T-cell (primary cell): ENCODE results near the gene BMERB1. TPM values are rescaled to one million over a fixed set of nuclear protein-coding genes. Genes with fewer than 3 reads are reported as not detected.
A peak's percentile ranks its signal among the peaks of the same experiment; 100 is the strongest.

Experiments
- ATAC-seq, 4 experiments: fragments of 200-7000 bp in 3 of 4; fragments of 150-1000 bp in 1 of 4; cut with Tn5 transposase; replicated peaks in 1 of 4; 1 replicate in 3 of 4; 2 replicates in 1 of 4; pipeline ENCODE4 v1.10.0; 2021; ENCODE audit warnings: moderate library complexity in 3 of 4, mild to moderate bottlenecking in 2 of 4, moderate number of reproducible peaks in 1 of 4
- CTCF ChIA-PET, 2 donors: fragments of 300-600 bp; sonication (Branson Sonifier 250); formaldehyde crosslinking; loops; one replicate each; lab custom pipeline; 2022; ENCODE audit warnings: antibody characterized with exemption in 2 of 2; lab: Charles Lee
- POLR2A ChIA-PET, 2 donors: fragments of 300-600 bp; sonication (Branson Sonifier 250); formaldehyde crosslinking; loops; one replicate each; lab custom pipeline; 2022; ENCODE audit warnings: antibody characterized with exemption in 2 of 2; lab: Charles Lee
- DNase-seq, 35 experiments: peaks; one replicate each; pipeline versions ENCODE4 v3.0.0 to v3.0.0-alpha.2; 2013 to 2023
- H3K27ac ChIP-seq: one replicate; pipeline ENCODE4 v1.5.1; 2013; ENCODE audit warnings: low read length
- H3K27me3 ChIP-seq, 2 experiments: replicated peaks in 1 of 2; 1 replicate in 1 of 2; 2 replicates in 1 of 2; pipeline versions ENCODE4 v1.6.1 to v1.7.0; 2013; ENCODE audit warnings: low read length in 1 of 2, mixed read lengths in 1 of 2; ENCODE audit not compliant: control insufficient read depth in 2 of 2, insufficient read depth in 2 of 2; ENCODE audit errors: extremely low read depth in 1 of 2
- H3K36me3 ChIP-seq, 2 donors: 1 replicate in 1 of 2; 2 replicates in 1 of 2; pipeline versions ENCODE4 v1.6.1 to v1.7.0; 2013; ENCODE audit warnings: low read length in 1 of 2; ENCODE audit not compliant: control insufficient read depth in 2 of 2, insufficient read depth in 1 of 2; ENCODE audit errors: extremely low read depth in 1 of 2
- H3K4me1 ChIP-seq, 2 experiments: 1 replicate in 1 of 2; 2 replicates in 1 of 2; pipeline versions ENCODE4 v1.6.1 to v1.7.0; 2013; ENCODE audit warnings: low read length in 2 of 2, mixed read lengths in 1 of 2; ENCODE audit not compliant: insufficient read depth in 2 of 2, control insufficient read depth in 1 of 2; ENCODE audit errors: extremely low read depth in 1 of 2
- H3K4me3 ChIP-seq, 2 donors: 1 replicate in 1 of 2; 2 replicates in 1 of 2; pipeline versions ENCODE4 v1.5.1 to v1.7.0; 2013; ENCODE audit warnings: mild to moderate bottlenecking in 2 of 2, low read length in 1 of 2, moderate library complexity in 1 of 2; ENCODE audit not compliant: control insufficient read depth in 1 of 2; ENCODE audit errors: extremely low read depth in 1 of 2
- H3K9me3 ChIP-seq: 2 replicates; pipeline ENCODE4 v1.7.0; 2013
- H3K27ac Mint-ChIP-seq, 2 donors: one replicate each; pipeline ENCODE4 v1.8.0; 2020 to 2021; ENCODE audit warnings: mild to moderate bottlenecking in 2 of 2, mixed read lengths in 2 of 2
- H3K27me3 Mint-ChIP-seq, 2 donors: one replicate each; pipeline ENCODE4 v1.8.0; 2021 to 2022; ENCODE audit warnings: mixed read lengths in 2 of 2
- H3K36me3 Mint-ChIP-seq: one replicate; pipeline ENCODE4 v1.8.0; 2021; ENCODE audit warnings: mixed read lengths
- H3K4me1 Mint-ChIP-seq, 3 donors: one replicate each; pipeline ENCODE4 v1.8.0; 2020 to 2022; ENCODE audit warnings: mixed read lengths in 3 of 3, mild to moderate bottlenecking in 1 of 3
- H3K4me3 Mint-ChIP-seq, 3 donors: one replicate each; pipeline ENCODE4 v1.8.0; 2020 to 2022; ENCODE audit warnings: mild to moderate bottlenecking in 3 of 3, mixed read lengths in 3 of 3, moderate library complexity in 3 of 3
- H3K9me3 Mint-ChIP-seq, 3 donors: one replicate each; pipeline ENCODE4 v1.8.0; 2020 to 2022; ENCODE audit warnings: mixed read lengths in 3 of 3
- WGBS: methylation state at CpG from one replicate; pipeline ENCODE4 v1.1.5; 2013; ENCODE audit warnings: missing lambda C conversion rate; ENCODE audit not compliant: insufficient coverage; 5-methylcytosine and 5-hydroxymethylcytosine counted together
- total RNA-seq, 35 experiments: library from RNA in 6 of 35; stranded (reverse) in 6 of 35; fragments of 120-200 nt in 1 of 35; gene quantifications; one replicate each; pipeline versions ENCODE4 v1.2.1 to v1.2.4 and lab custom pipeline; 2013 to 2026

BMERB1 gene
- total RNA-seq, 5 donors from 2014 or later (not counting 1 experiment from before 2014, with no cell fraction given), result 2.1 to 9.6 (median 5.6) TPM

DNA sequence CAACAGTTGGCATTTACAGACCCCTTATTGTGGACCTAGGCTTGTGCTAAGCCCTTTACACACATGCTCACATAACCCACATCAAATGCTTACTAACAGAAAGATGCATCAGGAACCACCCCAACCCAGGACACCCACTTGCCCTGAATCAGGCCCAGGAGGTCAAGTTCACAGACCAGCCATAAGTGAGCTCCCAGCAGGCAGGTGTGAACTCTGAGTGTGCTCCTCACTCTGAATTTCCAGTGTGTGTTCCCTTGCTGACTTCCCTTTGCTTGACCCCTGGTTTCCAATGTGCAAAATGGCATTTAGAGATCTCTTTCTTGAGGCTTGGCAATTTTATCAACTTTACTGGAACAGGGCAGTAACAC is 87.0 kb downstream of the BMERB1 start:
- Histone ChIP-seq H3K4me1 (peaks cover 0 to 11% of the 10 kb centered on the region in 2 experiments), H3K27me3 (no peaks in the 10 kb centered on the region), H3K9me3 (no peaks in the 10 kb centered on the region), H3K27ac (no peak overlapping the region), H3K4me3 (no peak overlapping the region), H3K36me3 (no peaks in the 10 kb centered on the region)
- H3K9me3 Mint-ChIP-seq, result no peaks in the 10 kb centered on the region
- ChIA-PET CTCF (no interaction called here), POLR2A (no interaction called here)
- no peaks in the 10 kb centered on the region for H3K36me3 Mint-ChIP-seq
- ATAC-seq (no peak), DNase-seq (no peak)
- peaks cover 14 to 25% (median 18%) of the 10 kb centered on the region in 3 donors for H3K4me1 Mint-ChIP-seq
- H3K27me3 Mint-ChIP-seq, result no peaks in the 10 kb centered on the region
- no peak overlapping the region for H3K27ac Mint-ChIP-seq
- no peak overlapping the region for H3K4me3 Mint-ChIP-seq

DNA sequence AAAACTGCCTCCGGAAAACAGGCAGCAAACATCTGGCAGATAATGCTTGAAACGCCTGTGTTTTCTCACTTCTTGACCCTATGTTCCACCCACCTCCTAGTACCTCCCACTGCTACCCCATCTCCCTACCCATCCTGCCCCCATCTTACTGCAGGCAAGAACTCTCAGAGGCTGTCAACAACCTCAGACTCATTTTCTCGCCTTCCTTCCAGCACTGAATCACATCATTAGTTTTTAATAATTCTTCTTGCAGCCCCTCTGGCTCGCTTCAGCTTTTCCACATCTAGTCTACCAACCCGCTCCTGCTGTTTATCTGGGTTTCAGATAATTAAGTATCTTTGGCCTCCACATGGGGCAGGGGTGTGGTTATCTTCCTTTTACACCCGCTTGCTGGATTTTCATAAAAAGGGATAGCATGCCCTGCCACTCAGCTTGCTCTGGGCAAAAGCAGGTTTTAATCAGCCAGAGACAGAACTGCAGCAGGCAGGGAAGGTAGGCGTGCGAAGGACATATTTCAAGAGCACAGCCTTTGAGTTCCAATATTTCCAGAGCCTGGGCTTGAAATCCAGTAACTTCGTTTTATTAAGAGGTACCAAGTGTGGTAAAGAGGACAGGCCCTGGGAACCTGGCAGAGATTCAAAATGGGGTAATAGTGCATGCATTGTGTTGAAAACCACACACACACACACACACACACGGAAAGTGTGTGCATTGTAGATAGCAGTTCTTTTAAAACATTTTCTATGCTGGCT is 87.5 kb downstream of the BMERB1 start:
- ChIA-PET POLR2A (no interaction called here), CTCF (no interaction called here)
- 79% methylated on average over 4 of the region's 10 CpGs for WGBS
- no peaks in the 10 kb centered on the region for H3K27me3 ChIP-seq
- Mint-ChIP-seq H3K4me3 (no peak overlapping the region), H3K36me3 (no peaks in the 10 kb centered on the region), H3K27me3 (no peaks in the 10 kb centered on the region), H3K27ac (peak overlapping the region in 1 of 2 donors; percentile 9), H3K4me1 (peaks cover 14 to 25% (median 18%) of the 10 kb centered on the region in 3 donors), H3K9me3 (no peaks in the 10 kb centered on the region)
- ATAC-seq (no peak), DNase-seq (no peak)
- peaks cover 0 to 11% of the 10 kb centered on the region in 2 experiments for H3K4me1 ChIP-seq
- H3K27ac ChIP-seq, result no peak overlapping the region
- H3K9me3 ChIP-seq, result no peaks in the 10 kb centered on the region
- H3K36me3 ChIP-seq, result no peaks in the 10 kb centered on the region
- no peak overlapping the region for H3K4me3 ChIP-seq

DNA sequence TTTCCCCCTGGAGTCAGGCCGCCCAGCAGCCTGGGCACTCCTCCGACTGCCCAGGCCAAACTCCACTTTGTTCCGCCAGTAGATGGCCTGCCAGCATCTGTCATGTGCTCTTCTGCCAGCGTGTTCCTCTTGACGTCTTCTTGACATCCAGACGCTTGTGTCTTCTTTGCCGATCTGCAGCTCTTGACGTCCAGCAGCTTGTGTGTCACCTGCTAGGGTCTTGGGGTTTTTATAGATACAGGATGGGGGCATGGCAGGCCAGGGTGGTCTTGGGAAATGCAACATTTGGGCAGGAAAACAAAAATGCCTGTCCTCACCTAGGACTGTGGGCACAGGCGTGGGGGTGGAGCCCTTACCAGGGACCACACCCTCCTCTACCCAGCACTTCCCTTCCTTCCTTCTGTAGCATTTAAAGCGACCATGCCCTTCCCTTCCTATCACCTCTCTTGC is 88.7 kb downstream of the BMERB1 start:
- CTCF ChIA-PET, result no interaction called here
- Histone ChIP-seq H3K4me3 (no peak overlapping the region), H3K4me1 (peaks cover 0 to 11% of the 10 kb centered on the region in 2 experiments), H3K27me3 (no peaks in the 10 kb centered on the region), H3K9me3 (no peaks in the 10 kb centered on the region), H3K27ac (no peak overlapping the region), H3K36me3 (no peaks in the 10 kb centered on the region)
- H3K9me3 Mint-ChIP-seq, result no peaks in the 10 kb centered on the region
- H3K4me1 Mint-ChIP-seq, result peaks cover 14 to 25% (median 18%) of the 10 kb centered on the region in 3 donors
- ATAC-seq (peak in 3 of 4 experiments; percentile 54 to 82 (median 68)), DNase-seq (peak in 3 of 35 experiments; percentile 12 to 23 (median 13))
- peak overlapping the region; percentile 60 to 78 for H3K27ac Mint-ChIP-seq
- no peaks in the 10 kb centered on the region for H3K27me3 Mint-ChIP-seq
- WGBS, result 79% methylated on average over 10 of the region's 10 CpGs
- H3K36me3 Mint-ChIP-seq, result no peaks in the 10 kb centered on the region
- POLR2A ChIA-PET, result interaction anchor here in 1 of 2 donors (0.5 kb wide), 1 partner anchor 71 kb away, joined by 4 read pairs; no protein-coding TSS in a partner anchor
- H3K4me3 Mint-ChIP-seq, result peak overlapping the region; percentile 37 to 42 (median 39)

DNA sequence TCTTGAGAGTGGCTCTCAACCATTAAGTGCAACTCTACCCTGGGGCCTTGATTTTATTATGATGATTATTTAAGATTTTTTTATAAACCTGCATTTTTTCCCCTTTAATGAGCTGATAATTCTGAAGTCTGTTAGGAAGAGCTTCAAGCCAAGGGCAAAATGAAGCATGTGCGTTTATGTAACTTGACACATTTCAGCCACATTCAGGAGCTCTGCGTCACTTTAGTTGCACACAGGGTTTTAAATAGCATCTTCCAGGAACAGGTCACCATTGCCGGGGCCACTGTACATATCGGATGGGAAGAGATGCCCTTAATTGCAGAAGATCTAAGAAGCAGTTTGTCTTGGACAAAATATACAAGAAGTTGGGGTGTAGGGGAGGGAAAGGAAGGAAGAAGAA is 89.6 kb downstream of the BMERB1 start:
- DNase-seq, result no peak
- ATAC-seq, result no peak
- Mint-ChIP-seq H3K4me1 (peaks cover 14 to 25% (median 18%) of the 10 kb centered on the region in 3 donors), H3K9me3 (no peaks in the 10 kb centered on the region), H3K36me3 (no peaks in the 10 kb centered on the region), H3K27ac (no peak overlapping the region), H3K27me3 (no peaks in the 10 kb centered on the region), H3K4me3 (no peak overlapping the region)
- Histone ChIP-seq H3K36me3 (no peaks in the 10 kb centered on the region), H3K4me1 (peaks cover 0 to 11% of the 10 kb centered on the region in 2 experiments), H3K9me3 (no peaks in the 10 kb centered on the region), H3K27me3 (no peaks in the 10 kb centered on the region), H3K27ac (no peak overlapping the region), H3K4me3 (no peak overlapping the region)
- ChIA-PET POLR2A (interaction anchor here in 1 of 2 donors (0.5 kb wide), 1 partner anchor 72 kb away, joined by 4 read pairs; no protein-coding TSS in a partner anchor), CTCF (interaction anchor here in 1 of 2 donors (0.6 kb wide), 1 partner anchor 36 kb away, joined by 3 read pairs; no protein-coding TSS in a partner anchor)
- 95% methylated on average over 2 of the region's 4 CpGs for WGBS

DNA sequence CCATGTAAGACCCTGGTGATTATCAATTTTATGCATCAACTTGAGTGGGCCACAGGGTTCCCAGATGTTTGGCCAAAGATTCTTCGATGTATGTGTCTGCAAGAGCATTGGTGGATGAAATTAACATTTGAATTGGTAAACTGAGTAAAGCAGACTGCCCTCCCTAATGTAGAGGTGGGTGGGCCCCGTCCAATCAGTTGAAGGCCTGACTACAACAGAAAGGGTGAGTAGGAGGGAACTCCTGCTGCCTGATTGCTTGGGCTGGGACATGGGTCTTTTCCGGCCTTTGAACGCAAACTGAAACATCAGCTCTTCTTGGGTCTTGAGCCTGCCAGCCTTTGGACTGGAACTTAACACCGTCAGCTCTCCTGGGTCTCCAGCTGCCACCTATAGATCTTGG is 90.6 kb downstream of the BMERB1 start:
- Mint-ChIP-seq H3K27ac (no peak overlapping the region), H3K9me3 (no peaks in the 10 kb centered on the region), H3K27me3 (peaks cover 0 to 1% of the 10 kb centered on the region in 2 donors), H3K4me1 (peaks cover 14 to 25% (median 18%) of the 10 kb centered on the region in 3 donors), H3K4me3 (no peak overlapping the region), H3K36me3 (no peaks in the 10 kb centered on the region)
- Histone ChIP-seq H3K9me3 (no peaks in the 10 kb centered on the region), H3K36me3 (no peaks in the 10 kb centered on the region), H3K27ac (no peak overlapping the region), H3K4me3 (no peak overlapping the region), H3K27me3 (no peaks in the 10 kb centered on the region), H3K4me1 (peaks cover 0 to 11% of the 10 kb centered on the region in 2 experiments)
- 97% methylated on average over 4 of the region's 5 CpGs for WGBS
- ATAC-seq (no peak), DNase-seq (no peak)
- ChIA-PET CTCF (no interaction called here), POLR2A (no interaction called here)

DNA sequence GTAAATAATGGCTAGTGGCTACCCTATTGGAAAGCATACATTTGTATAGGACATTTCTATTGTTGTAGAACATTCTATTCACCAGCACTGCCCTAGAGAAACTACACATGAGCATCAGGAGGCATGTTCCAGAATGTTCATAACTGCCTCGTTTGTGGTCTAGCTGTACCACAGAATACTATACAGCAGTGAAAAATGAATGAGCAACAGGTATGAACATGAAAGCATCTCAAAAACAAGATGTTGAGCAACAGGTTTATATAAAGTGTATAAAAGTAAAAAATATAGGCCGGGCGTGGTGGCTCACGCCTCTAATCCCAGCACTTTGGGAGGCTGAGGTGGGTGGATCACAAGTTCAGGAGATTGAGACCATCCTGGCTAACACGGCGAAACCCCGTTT is 91.7 kb downstream of the BMERB1 start:
- 100% methylated on average over 5 of the region's 7 CpGs for WGBS
- Histone ChIP-seq H3K9me3 (no peaks in the 10 kb centered on the region), H3K36me3 (no peaks in the 10 kb centered on the region), H3K27ac (no peak overlapping the region), H3K4me1 (peaks cover 0 to 11% of the 10 kb centered on the region in 2 experiments), H3K27me3 (no peaks in the 10 kb centered on the region), H3K4me3 (no peak overlapping the region)
- Mint-ChIP-seq H3K4me1 (peaks cover 12 to 22% (median 15%) of the 10 kb centered on the region in 3 donors), H3K27ac (no peak overlapping the region), H3K27me3 (peaks cover 0 to 3% of the 10 kb centered on the region in 2 donors), H3K9me3 (no peaks in the 10 kb centered on the region), H3K4me3 (no peak overlapping the region), H3K36me3 (no peaks in the 10 kb centered on the region)
- no peak for ATAC-seq
- CTCF ChIA-PET, result no interaction called here
- DNase-seq, result no peak
- POLR2A ChIA-PET, result no interaction called here
